NT2/D1 (cell line): ENCODE results near the gene SGIP1.

ENCODE experiments used
- YY1 ChIP-seq: IDR thresholded peaks from 2 replicates; pipeline ENCODE4 v1.6.1; 2011; ENCODE audit not compliant: insufficient read length, insufficient read depth
- ZNF274 ChIP-seq: IDR thresholded peaks from 2 replicates; pipeline ENCODE4 v1.6.1; 2011; ENCODE audit warnings: mild to moderate bottlenecking, low read depth, low read length

DNA sequence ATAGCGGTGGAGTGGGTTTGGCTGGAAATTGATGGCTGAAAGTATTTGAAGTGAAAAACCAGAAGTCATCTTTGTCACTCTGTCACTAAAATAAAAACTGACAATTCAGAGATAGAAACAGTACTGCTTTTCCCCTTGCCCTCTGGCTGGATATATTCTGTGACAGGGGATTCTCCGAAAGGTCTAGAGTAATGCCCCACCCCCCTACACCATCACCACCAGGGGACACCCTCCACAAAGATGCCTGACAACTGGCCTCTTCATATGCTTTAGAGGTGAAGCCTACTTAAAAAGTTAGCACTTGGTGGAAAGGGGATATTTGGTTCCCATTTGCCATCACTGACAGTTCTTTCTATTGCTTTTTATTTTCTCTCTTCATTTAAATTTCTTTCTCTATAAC is 73.5 kb downstream of the SGIP1 start:
- TF ChIP-seq ZNF274 (no peak), YY1 (no peak)
